ENCODE results near the gene SETD2.

SETD2 gene

DNA sequence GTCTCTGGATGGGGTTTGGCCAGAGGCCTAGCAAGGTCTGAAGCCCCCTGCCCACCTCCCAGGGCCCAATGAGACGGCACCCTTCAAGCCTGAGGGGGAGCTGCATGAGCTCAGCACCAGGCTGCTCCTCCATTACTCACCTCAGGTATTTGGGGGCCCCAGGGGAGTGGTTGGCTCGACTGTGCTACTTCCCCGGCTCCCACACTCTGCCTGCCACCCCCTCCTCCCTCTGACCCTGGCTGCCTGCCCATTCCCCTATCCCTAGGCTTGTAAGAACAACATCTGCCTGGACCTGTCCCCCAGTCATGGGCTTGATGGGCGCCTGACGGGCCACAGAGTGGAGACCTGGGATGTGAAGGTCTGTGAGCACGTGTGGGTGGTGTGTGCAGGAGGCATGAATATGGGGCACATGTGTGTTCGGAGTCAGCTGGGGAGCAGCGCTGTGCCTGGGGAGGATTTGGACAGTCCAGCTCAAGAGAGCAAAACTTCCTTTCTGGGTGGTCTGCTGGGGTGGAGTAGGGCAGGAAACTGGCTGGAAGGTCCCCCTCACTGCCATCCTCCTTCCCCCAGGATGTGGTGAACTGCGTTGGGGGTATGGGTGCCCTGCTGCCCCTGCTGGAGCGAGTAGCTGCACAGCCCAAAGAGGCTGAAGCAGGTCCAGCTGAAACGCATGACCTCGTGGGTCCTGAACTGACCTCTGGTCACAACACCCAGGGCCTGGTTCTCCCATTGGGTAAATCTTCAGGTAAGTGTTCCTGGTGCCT, 167.0 kb downstream of the SETD2 start:
- Histone ChIP-seq H3K4me2 (ENCODE audit: low read length) (no peak overlapping the region), H3K4me1 (ENCODE audit: low read length) (peaks cover under 1% of the 10 kb centered on the region; the same call in 1 of the 2 replicates), H3K27me3 (ENCODE audit: low read depth, low read length) (no peaks in the 10 kb centered on the region), H3K27ac (ENCODE audit: low read length) (no peak overlapping the region), H4K20me1 (ENCODE audit: insufficient read depth, low read length) (no peaks in the 10 kb centered on the region), H3K9ac (ENCODE audit: low read length) (no peak overlapping the region), H3K9me3 (ENCODE audit: insufficient read depth, low read length) (no peaks in the 10 kb centered on the region), H2AFZ (ENCODE audit: low read depth, low read length) (no peak overlapping the region), H3K36me3 (replicated peaks; ENCODE audit: low read depth, low read length) (peaks cover 52% of the 10 kb centered on the region), H3K4me3 (ENCODE audit: low read length) (no peak overlapping the region), H3K79me2 (ENCODE audit: low read length) (no peaks in the 10 kb centered on the region)
- TF ChIP-seq, protein P1, sequence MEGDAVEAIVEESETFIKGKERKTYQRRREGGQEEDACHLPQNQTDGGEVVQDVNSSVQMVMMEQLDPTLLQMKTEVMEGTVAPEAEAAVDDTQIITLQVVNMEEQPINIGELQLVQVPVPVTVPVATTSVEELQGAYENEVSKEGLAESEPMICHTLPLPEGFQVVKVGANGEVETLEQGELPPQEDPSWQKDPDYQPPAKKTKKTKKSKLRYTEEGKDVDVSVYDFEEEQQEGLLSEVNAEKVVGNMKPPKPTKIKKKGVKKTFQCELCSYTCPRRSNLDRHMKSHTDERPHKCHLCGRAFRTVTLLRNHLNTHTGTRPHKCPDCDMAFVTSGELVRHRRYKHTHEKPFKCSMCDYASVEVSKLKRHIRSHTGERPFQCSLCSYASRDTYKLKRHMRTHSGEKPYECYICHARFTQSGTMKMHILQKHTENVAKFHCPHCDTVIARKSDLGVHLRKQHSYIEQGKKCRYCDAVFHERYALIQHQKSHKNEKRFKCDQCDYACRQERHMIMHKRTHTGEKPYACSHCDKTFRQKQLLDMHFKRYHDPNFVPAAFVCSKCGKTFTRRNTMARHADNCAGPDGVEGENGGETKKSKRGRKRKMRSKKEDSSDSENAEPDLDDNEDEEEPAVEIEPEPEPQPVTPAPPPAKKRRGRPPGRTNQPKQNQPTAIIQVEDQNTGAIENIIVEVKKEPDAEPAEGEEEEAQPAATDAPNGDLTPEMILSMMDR (IDR thresholded peaks at IDR 0.05; ENCODE audit: low read depth, low read length): no peak
- no peak for TF ChIP-seq EZH2phosphoT487 (IDR thresholded peaks at IDR 0.05; ENCODE audit: low read depth)

DNA sequence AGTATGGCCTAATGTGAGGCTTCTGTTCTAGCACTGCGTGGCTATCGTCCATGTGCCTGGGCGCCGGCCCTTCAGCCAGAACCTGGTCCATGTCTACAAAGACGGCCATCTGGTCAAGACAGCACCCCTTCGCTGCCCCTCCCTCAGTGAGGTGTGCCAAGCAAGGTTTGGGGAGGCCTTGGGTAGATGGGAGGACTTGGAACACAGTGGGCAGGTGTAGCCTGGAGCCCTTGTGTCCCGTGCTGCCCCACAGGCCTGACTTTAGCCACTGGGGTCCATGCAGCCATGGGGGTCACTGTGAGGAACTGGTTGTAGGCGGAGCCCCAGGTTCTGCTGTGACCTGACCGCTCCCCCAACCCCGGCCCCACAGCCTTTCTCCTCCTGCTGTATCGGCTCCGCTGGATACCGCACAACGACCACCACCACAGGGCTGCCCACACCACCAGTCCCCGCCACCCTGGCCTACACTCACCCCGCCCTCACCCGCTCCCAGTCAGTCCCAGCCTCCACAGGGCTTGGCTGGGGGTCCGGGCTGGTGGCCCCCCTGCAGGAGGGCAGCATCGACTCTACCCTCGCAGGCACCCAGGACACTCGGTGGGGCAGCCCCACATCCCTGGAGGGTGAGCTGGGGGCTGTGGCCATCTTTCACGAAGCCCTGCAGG, 167.9 kb downstream of the SETD2 start:
- Histone ChIP-seq H4K20me1 (ENCODE audit: insufficient read depth, low read length) (no peaks in the 10 kb centered on the region), H3K4me3 (ENCODE audit: low read length) (no peak overlapping the region), H3K4me1 (ENCODE audit: low read length) (peaks cover 8% of the 10 kb centered on the region), H3K27me3 (ENCODE audit: low read depth, low read length) (no peaks in the 10 kb centered on the region), H3K9ac (ENCODE audit: low read length) (no peak overlapping the region), H3K79me2 (ENCODE audit: low read length) (no peaks in the 10 kb centered on the region), H2AFZ (ENCODE audit: low read depth, low read length) (no peak overlapping the region), H3K27ac (ENCODE audit: low read length) (no peak overlapping the region), H3K9me3 (ENCODE audit: insufficient read depth, low read length) (no peaks in the 10 kb centered on the region), H3K36me3 (replicated peaks; ENCODE audit: low read depth, low read length) (peaks cover 52% of the 10 kb centered on the region), H3K4me2 (ENCODE audit: low read length) (no peak overlapping the region)
- TF ChIP-seq, protein P1 (IDR thresholded peaks at IDR 0.05; ENCODE audit: low read depth, low read length): no peak
- no peak for TF ChIP-seq EZH2phosphoT487 (IDR thresholded peaks at IDR 0.05; ENCODE audit: low read depth)

DNA sequence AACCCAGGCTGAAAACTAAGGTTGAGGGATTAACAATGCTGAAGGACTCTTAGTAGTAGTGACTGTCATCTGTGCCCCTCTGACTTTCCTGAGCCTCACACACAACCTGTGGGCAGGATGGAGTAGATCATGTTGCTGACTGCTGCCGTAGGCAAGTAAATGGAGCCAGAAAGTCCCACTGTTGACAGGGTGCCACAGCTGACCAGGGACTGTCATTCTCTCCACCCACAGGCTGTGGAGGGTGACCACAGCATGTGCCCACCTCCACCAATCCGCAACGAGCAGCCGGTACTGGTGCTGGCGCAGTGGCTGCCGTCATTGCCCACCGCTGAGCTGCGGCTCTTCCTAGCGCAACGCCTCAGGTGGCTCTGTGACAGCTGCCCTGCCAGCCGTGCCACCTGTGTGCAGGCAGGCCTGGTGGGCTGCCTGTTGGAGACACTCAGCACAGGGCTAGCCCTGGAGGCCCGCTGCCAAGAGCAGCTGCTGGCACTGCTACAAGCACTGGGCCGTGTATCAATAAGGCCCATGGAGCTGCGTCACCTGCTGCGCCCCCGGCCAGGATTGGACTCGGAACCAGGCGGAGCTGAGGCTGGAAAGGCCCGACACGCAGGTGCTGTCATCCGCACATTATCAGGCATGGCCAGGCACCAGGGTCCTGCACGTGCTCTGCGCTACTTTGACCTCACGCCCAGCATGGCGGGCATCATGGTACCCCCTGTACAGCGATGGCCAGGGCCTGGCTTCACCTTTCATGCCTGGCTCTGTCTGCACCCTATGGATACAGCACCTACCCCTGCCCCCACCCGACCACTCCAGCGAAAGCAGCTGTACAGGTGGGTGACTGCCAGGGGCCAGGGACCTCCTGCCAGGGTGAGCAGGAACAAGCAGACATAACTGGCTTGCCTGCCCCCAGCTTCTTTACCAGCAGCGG, 168.8 kb downstream of the SETD2 start:
- H3K4me1 ChIP-seq (ENCODE audit: low read length): peaks cover 18% of the 10 kb centered on the region
- TF ChIP-seq, protein P1 (IDR thresholded peaks at IDR 0.05; ENCODE audit: low read depth, low read length): no peak
- TF ChIP-seq EZH2phosphoT487 (IDR thresholded peaks at IDR 0.05; ENCODE audit: low read depth): no peak
- no peaks in the 10 kb centered on the region for H3K79me2 ChIP-seq (ENCODE audit: low read length)
- no peaks in the 10 kb centered on the region for H3K27me3 ChIP-seq (ENCODE audit: low read depth, low read length)
- no peak overlapping the region for H3K4me3 ChIP-seq (ENCODE audit: low read length)
- no peak overlapping the region for H3K27ac ChIP-seq (ENCODE audit: low read length)
- no peak overlapping the region for H2AFZ ChIP-seq (ENCODE audit: low read depth, low read length)
- no peaks in the 10 kb centered on the region for H4K20me1 ChIP-seq (ENCODE audit: insufficient read depth, low read length)
- H3K4me2 ChIP-seq (ENCODE audit: low read length): no peak overlapping the region
- no peak overlapping the region for H3K9ac ChIP-seq (ENCODE audit: low read length)
- H3K36me3 ChIP-seq (replicated peaks; ENCODE audit: low read depth, low read length): peaks cover 45% of the 10 kb centered on the region
- H3K9me3 ChIP-seq (ENCODE audit: insufficient read depth, low read length): no peaks in the 10 kb centered on the region
